Prostate gland (tissue), 2 donors: ENCODE data around the gene PDGFA. TPM values are rescaled to one million over a fixed set of nuclear protein-coding genes. Genes with fewer than 3 reads are reported as not detected.

Experiments used
- DNase-seq: peaks from one replicate; pipeline ENCODE4 v3.0.0-alpha.2; 2019; ENCODE audit warnings: low spot score
- H3K27ac ChIP-seq, 2 donors: fragments of 200-600 bp; sonication (generic); 2 replicates each; pipeline ENCODE4 v1.5.1; 2017 to 2019
- H3K27me3 ChIP-seq: fragments of 200-600 bp; sonication (generic); replicated peaks from 2 replicates; pipeline ENCODE4 v1.5.1; 2019; ENCODE audit not compliant: insufficient read depth
- H3K36me3 ChIP-seq, 2 donors: fragments of 200-600 bp; sonication (generic); 1 replicate in 1 of 2; 2 replicates in 1 of 2; pipeline versions ENCODE4 v1.5.1 to v1.8.1; 2017 to 2019
- H3K4me1 ChIP-seq: fragments of 200-600 bp; sonication (generic); replicated peaks from 2 replicates; pipeline ENCODE4 v1.5.1; 2019
- H3K4me3 ChIP-seq, 2 donors: fragments of 200-600 bp; sonication (generic); 2 replicates each; pipeline ENCODE4 v1.5.1; 2017 to 2019
- H3K9me3 ChIP-seq: fragments of 200-600 bp; sonication (generic); 2 replicates; pipeline ENCODE4 v1.5.1; 2017
- POLR2A ChIP-seq: fragments of 450-650 bp; IDR thresholded peaks from one replicate; pipeline ENCODE4 v1.6.1; 2016; ENCODE audit warnings: antibody characterized with exemption, mild to moderate bottlenecking
- POLR2AphosphoS5 ChIP-seq: sonication (generic); formaldehyde crosslinking; IDR thresholded peaks from one replicate; pipeline ENCODE4 v1.6.1; 2017; ENCODE audit warnings: antibody characterized with exemption
- WGBS: methylation state at CpG from one replicate; pipeline ENCODE4 v1.1.5; 2018; 5-methylcytosine and 5-hydroxymethylcytosine counted together
- intact Hi-C: fragments of 100-400 bp; cut with DNase I; formaldehyde crosslinking; loops from one replicate; pipeline ENCODE4 v1.14.2; 2022
- total RNA-seq, 2 donors: library from RNA; depleted of rRNA; stranded (reverse); fragments of >200 nt; gene quantifications; one replicate each; pipeline ENCODE4 v1.1.0, GENCODE V29; 2016
- TF ChIP-seq, protein P1 (sequence below), 4 experiments: fragments of 200-600 bp in 2 of 4; fragments of 450-650 bp in 2 of 4; sonication (generic) in 2 of 4; IDR thresholded peaks; 1 replicate in 3 of 4; 2 replicates in 1 of 4; pipeline ENCODE4 v1.5.1; 2016 to 2019; ENCODE audit warnings: antibody characterized with exemption in 4 of 4, mild to moderate bottlenecking in 2 of 4, moderate library complexity in 2 of 4

The PDGFA gene
- total RNA-seq, 2 donors from 2014 or later = 40.4 to 75.0 TPM

DNA sequence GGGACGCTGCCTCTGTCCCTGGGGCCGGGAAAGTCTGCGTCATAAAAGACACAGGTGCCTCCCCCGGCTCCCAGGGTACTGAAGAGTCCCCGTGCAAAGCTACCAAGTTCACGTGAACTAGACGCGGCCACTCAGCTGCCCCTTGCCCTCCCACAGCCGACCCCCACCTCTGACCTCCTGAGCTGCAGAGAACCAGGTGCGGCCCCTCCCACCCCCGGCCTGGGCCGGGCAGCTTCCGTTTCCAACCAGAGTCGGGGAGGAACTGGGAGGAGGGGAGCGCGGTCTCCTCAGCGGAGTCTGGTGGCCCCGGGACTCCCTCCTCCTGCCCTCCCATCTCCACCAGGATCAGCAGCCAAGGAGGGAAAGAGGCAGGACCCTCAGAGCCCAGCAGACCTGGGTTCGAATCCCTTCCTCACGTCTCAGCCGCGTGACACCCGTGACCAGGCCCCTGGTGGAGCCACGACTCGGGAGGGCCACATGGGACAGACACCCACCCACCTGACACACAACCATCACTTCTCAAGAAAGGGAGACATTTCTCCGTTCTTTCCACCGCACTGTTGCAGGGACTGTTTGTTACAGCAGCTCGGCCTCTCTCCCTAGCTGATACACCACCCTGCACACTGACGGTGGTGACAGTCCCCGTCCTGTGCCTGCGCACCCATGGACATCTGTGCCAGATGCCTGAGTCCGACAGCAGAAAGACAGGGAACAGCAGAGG is 37.4 kb upstream of the PDGFA start:
- no peaks in the 10 kb centered on the region for H3K36me3 ChIP-seq
- H3K27ac ChIP-seq = no peak overlapping the region
- H3K27me3 ChIP-seq = no peaks in the 10 kb centered on the region
- no peak overlapping the region for H3K4me3 ChIP-seq
- DNase-seq = no peak
- TF ChIP-seq, protein P1, sequence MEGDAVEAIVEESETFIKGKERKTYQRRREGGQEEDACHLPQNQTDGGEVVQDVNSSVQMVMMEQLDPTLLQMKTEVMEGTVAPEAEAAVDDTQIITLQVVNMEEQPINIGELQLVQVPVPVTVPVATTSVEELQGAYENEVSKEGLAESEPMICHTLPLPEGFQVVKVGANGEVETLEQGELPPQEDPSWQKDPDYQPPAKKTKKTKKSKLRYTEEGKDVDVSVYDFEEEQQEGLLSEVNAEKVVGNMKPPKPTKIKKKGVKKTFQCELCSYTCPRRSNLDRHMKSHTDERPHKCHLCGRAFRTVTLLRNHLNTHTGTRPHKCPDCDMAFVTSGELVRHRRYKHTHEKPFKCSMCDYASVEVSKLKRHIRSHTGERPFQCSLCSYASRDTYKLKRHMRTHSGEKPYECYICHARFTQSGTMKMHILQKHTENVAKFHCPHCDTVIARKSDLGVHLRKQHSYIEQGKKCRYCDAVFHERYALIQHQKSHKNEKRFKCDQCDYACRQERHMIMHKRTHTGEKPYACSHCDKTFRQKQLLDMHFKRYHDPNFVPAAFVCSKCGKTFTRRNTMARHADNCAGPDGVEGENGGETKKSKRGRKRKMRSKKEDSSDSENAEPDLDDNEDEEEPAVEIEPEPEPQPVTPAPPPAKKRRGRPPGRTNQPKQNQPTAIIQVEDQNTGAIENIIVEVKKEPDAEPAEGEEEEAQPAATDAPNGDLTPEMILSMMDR (IDR thresholded peaks at IDR 0.05) = no peak
- no peak for TF ChIP-seq POLR2AphosphoS5
- intact Hi-C loops = no loop called here
- 92% methylated on average over 31 of the region's 32 CpGs for WGBS
- no peaks in the 10 kb centered on the region for H3K4me1 ChIP-seq
- H3K9me3 ChIP-seq = no peaks in the 10 kb centered on the region

- Histone ChIP-seq H3K36me3 (no peaks in the 10 kb centered on the region), H3K4me1 (no peaks in the 10 kb centered on the region), H3K4me3 (no peak overlapping the region), H3K27ac (no peak overlapping the region), H3K9me3 (no peaks in the 10 kb centered on the region), H3K27me3 (no peaks in the 10 kb centered on the region)
- TF ChIP-seq POLR2AphosphoS5 = no peak
- TF ChIP-seq POLR2A = no peak
- TF ChIP-seq, protein P1 (IDR thresholded peaks at IDR 0.05) = no peak
- DNase-seq = no peak
- 86% methylated on average over 30 of the region's 30 CpGs for WGBS
- intact Hi-C loops = no loop called here
Observed at GRCh38 chr7:556291-556826, 36.7 kb upstream of the PDGFA start.

DNA sequence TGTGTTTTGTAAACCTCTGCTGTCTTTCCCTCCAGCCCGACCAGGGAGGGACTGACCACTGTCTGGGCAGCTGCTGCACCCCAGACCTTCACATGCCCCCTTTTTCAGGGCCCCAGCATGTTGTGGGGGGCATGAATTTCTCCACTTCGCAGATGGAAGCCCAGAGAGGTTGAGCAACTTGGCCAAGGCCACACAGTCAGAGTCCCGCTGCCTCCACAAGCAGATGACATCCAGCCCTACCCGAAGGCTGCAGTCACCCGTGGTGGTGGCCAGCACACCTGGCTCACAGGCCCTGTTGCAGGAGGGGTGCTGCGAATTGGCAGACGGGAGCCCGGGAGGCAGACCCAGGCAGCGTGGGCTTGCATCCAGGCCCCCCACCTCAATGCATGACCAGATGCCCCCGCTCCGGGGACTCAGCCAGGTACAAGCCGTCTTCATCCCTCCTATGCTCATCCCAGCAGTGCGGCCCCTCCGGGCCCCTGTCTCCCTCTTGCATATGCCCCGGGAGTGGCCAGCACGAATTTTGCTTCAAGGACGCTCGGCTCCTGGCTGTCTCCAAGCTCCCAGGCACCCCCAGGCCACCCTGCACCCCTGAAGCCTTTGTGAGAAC is 36.0 kb upstream of the PDGFA start:
- Histone ChIP-seq H3K4me3 (no peak overlapping the region), H3K36me3 (no peaks in the 10 kb centered on the region), H3K27me3 (no peaks in the 10 kb centered on the region), H3K4me1 (no peaks in the 10 kb centered on the region), H3K27ac (no peak overlapping the region), H3K9me3 (no peaks in the 10 kb centered on the region)
- no peak for DNase-seq
- no peak for TF ChIP-seq POLR2A
- no peak for TF ChIP-seq POLR2AphosphoS5
- TF ChIP-seq, protein P1 (IDR thresholded peaks at IDR 0.05) = no peak
- intact Hi-C loops = no loop called here
- 93% methylated on average over 18 of the region's 18 CpGs for WGBS

- H3K36me3 ChIP-seq = no peaks in the 10 kb centered on the region
- no peak overlapping the region for H3K4me3 ChIP-seq
- no peak overlapping the region for H3K27ac ChIP-seq
- H3K9me3 ChIP-seq = no peaks in the 10 kb centered on the region
- WGBS = 72% methylated on average over 8 of the region's 18 CpGs
- intact Hi-C loops = no loop called here
- DNase-seq = no peak
- TF ChIP-seq POLR2A = no peak
- TF ChIP-seq, protein P1 (IDR thresholded peaks at IDR 0.05) = no peak
- no peak for TF ChIP-seq POLR2AphosphoS5
- H3K27me3 ChIP-seq = no peaks in the 10 kb centered on the region
- no peaks in the 10 kb centered on the region for H3K4me1 ChIP-seq
Observed at GRCh38 chr7:553636-554111, 34.0 kb upstream of the PDGFA start.
